Prostate gland (tissue), 2 donors: ENCODE results near the gene ADPRHL1.

Source experiments
- CTCF ChIP-seq, 4 experiments: fragments of 200-600 bp in 2 of 4; fragments of 450-650 bp in 2 of 4; sonication (generic) in 2 of 4; IDR thresholded peaks; 1 replicate in 3 of 4; 2 replicates in 1 of 4; pipeline ENCODE4 v1.5.1; 2016 to 2019; ENCODE audit warnings: antibody characterized with exemption in 4 of 4, mild to moderate bottlenecking in 2 of 4, moderate library complexity in 2 of 4
- POLR2A ChIP-seq: fragments of 450-650 bp; IDR thresholded peaks from one replicate; pipeline ENCODE4 v1.6.1; 2016; ENCODE audit warnings: antibody characterized with exemption, mild to moderate bottlenecking
- POLR2AphosphoS5 ChIP-seq: sonication (generic); formaldehyde crosslinking; IDR thresholded peaks from one replicate; pipeline ENCODE4 v1.6.1; 2017; ENCODE audit warnings: antibody characterized with exemption

- TF ChIP-seq CTCF (IDR thresholded peaks at IDR 0.05) (no peak), POLR2A (no peak), POLR2AphosphoS5 (no peak)
These were observed 40.0 kb downstream of the ADPRHL1 start for GRCh38 chr13:113413178-113413897.
